Neural cell (in vitro differentiated cells): Measurements from ENCODE around the gene FRMD1. TPM values are rescaled to one million over a fixed set of nuclear protein-coding genes. Genes with fewer than 3 reads are reported as not detected.

Source experiments
- H2AFZ ChIP-seq: fragments of 200-600, 300-800 bp; sonication (generic), shearing (Covaris generic); 2 replicates; pipeline ENCODE4 v1.6.0; 2014; ENCODE audit warnings: low read depth, mild to moderate bottlenecking, antibody characterized with exemption, low read length, moderate library complexity
- H3F3A ChIP-seq: fragments of 200-600 bp; shearing (Covaris generic); 2 replicates; pipeline ENCODE4 v1.6.1; 2016; ENCODE audit warnings: mild to moderate bottlenecking, moderate library complexity, mixed read lengths, antibody characterized with exemption, low read length; ENCODE audit not compliant: insufficient read depth, poor library complexity, severe bottlenecking
- H3K27ac ChIP-seq: fragments of 200-600, 300-800 bp; sonication (generic), shearing (Covaris generic); 2 replicates; pipeline ENCODE4 v1.5.1; 2014; ENCODE audit warnings: mild to moderate bottlenecking, low read length, moderate library complexity
- H3K27me3 ChIP-seq: fragments of 300-800, 200-600 bp; sonication (generic), shearing (Covaris generic); 2 replicates; pipeline ENCODE4 v1.6.0; 2014; ENCODE audit warnings: mild to moderate bottlenecking, low read depth, low read length, moderate library complexity; ENCODE audit not compliant: insufficient read depth
- H3K36me3 ChIP-seq: fragments of 300-800, 200-600 bp; sonication (generic), shearing (Covaris generic); 2 replicates; pipeline ENCODE4 v1.5.1; 2014; ENCODE audit warnings: mild to moderate bottlenecking, antibody characterized with exemption, low read length, moderate library complexity; ENCODE audit not compliant: insufficient read depth
- H3K4me2 ChIP-seq: fragments of 300-800, 200-600 bp; sonication (generic), shearing (Covaris generic); 2 replicates; pipeline ENCODE4 v1.6.0; 2014; ENCODE audit warnings: mild to moderate bottlenecking, low read length
- H3K4me3 ChIP-seq: fragments of 300-800, 200-600 bp; sonication (generic), shearing (Covaris generic); 2 replicates; pipeline ENCODE4 v1.5.1; 2014; ENCODE audit warnings: mild to moderate bottlenecking, low read length, moderate library complexity
- H3K79me2 ChIP-seq: fragments of 200-600 bp; shearing (Covaris generic); replicated peaks from 2 replicates; pipeline ENCODE4 v1.6.0; 2014; ENCODE audit warnings: mild to moderate bottlenecking, low read length, moderate library complexity; ENCODE audit not compliant: insufficient read depth
- H3K9ac ChIP-seq: fragments of 300-800, 200-600 bp; sonication (generic), shearing (Covaris generic); 2 replicates; pipeline ENCODE4 v1.6.1; 2016; ENCODE audit warnings: mild to moderate bottlenecking, low read length, mixed read lengths
- H3K9me2 ChIP-seq: fragments of 200-600 bp; shearing (Covaris generic); 2 replicates; pipeline ENCODE4 v1.6.1; 2016; ENCODE audit warnings: mild to moderate bottlenecking, low read length, mixed read lengths; ENCODE audit not compliant: insufficient read depth
- H3K9me3 ChIP-seq: fragments of 200-600, 300-800 bp; sonication (generic), shearing (Covaris generic); 2 replicates; pipeline ENCODE4 v1.6.1; 2016; ENCODE audit warnings: mild to moderate bottlenecking, mixed run types, low read length, moderate library complexity, mixed read lengths
- H4K20me1 ChIP-seq: fragments of 200-600 bp; shearing (Covaris generic); 2 replicates; pipeline ENCODE4 v1.6.1; 2016; ENCODE audit warnings: mild to moderate bottlenecking, mixed run types; ENCODE audit not compliant: insufficient read depth
- EP300 ChIP-seq: fragments of 450-650 bp; conservative IDR thresholded peaks from 2 replicates; pipeline ENCODE4 v1.6.1; 2014; ENCODE audit warnings: antibody characterized with exemption, mild to moderate bottlenecking, moderate library complexity; ENCODE audit not compliant: poor library complexity, severe bottlenecking
- EZH2 ChIP-seq: fragments of 200-600, 300-800 bp; shearing (Covaris generic), sonication (generic); IDR thresholded peaks from 2 replicates; pipeline ENCODE4 v1.6.1; 2014; ENCODE audit warnings: antibody characterized with exemption, low read length, borderline replicate concordance, mild to moderate bottlenecking; ENCODE audit not compliant: insufficient read depth, poor library complexity, severe bottlenecking
- MXI1 ChIP-seq: fragments of 450-650 bp; conservative IDR thresholded peaks from 2 replicates; pipeline ENCODE4 v1.6.1; 2014; ENCODE audit warnings: antibody characterized with exemption, mild to moderate bottlenecking; ENCODE audit not compliant: poor library complexity, severe bottlenecking
- POLR2AphosphoS5 ChIP-seq: IDR thresholded peaks from 2 replicates; pipeline ENCODE4 v1.6.1; 2012
- RAD21 ChIP-seq: fragments of 450-650 bp; conservative IDR thresholded peaks from 2 replicates; pipeline ENCODE4 v1.6.1; 2014; ENCODE audit warnings: antibody characterized with exemption, mild to moderate bottlenecking, moderate library complexity
- SMC3 ChIP-seq: fragments of 450-650 bp; conservative IDR thresholded peaks from 2 replicates; pipeline ENCODE4 v1.6.1; 2014; ENCODE audit warnings: antibody characterized with exemption, mild to moderate bottlenecking, moderate library complexity; ENCODE audit not compliant: poor library complexity
- TAF1 ChIP-seq: IDR thresholded peaks from 2 replicates; pipeline ENCODE4 v1.6.1; 2012; ENCODE audit warnings: low read depth
- polyA plus RNA-seq: library from polyadenylated mRNA; depleted of rRNA; stranded (reverse); fragments of >200 nt; gene quantifications from 2 replicates; pipeline ENCODE4 v1.2.3, GENCODE V29; 2014
- TF ChIP-seq, protein P1 (sequence below): IDR thresholded peaks from 2 replicates; pipeline ENCODE4 v1.6.1; 2012; ENCODE audit warnings: borderline replicate concordance
- TF ChIP-seq, protein P2 (sequence below): fragments of 450-650 bp; IDR thresholded peaks from 2 replicates; pipeline ENCODE4 v1.5.1; 2014; ENCODE audit warnings: antibody characterized with exemption, mild to moderate bottlenecking, moderate library complexity; ENCODE audit not compliant: poor library complexity, severe bottlenecking

Gene FRMD1
- polyA plus RNA-seq, 1 donor from 2014 or later, result not detected

DNA sequence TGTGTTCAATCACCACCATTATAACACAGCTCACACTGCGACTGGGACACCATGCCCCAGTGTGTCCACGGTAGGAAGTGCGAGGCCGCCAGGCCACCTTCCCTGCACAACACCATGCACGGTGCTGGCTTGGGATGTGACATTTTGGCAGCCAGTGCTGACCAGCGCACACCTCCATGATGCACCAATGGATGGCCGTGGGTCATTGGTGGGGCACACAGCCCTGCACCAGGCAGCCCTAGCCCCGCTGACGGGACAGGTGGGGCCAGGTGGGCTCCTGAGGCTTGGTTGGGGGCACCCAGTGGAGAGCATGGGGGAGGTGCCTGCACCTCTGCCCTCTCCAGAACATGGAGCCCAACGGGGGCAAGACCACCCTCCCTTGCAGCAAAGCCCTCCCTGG lies 18.2 kb upstream of the FRMD1 start:
- Histone ChIP-seq H3K9me3 (no peaks in the 10 kb centered on the region), H3K9me2 (no peaks in the 10 kb centered on the region), H2AFZ (no peak overlapping the region), H3F3A (no peaks in the 10 kb centered on the region), H3K27me3 (peaks cover 12% of the 10 kb centered on the region), H4K20me1 (no peaks in the 10 kb centered on the region), H3K4me2 (no peak overlapping the region), H3K27ac (no peak overlapping the region), H3K36me3 (no peaks in the 10 kb centered on the region), H3K4me3 (no peak overlapping the region), H3K9ac (no peak overlapping the region), H3K79me2 (no peaks in the 10 kb centered on the region)
- TF ChIP-seq TAF1 (no peak), POLR2AphosphoS5 (no peak), SMC3 (no peak), EP300 (no peak), EZH2 (no peak), RAD21 (no peak), MXI1 (no peak)
- TF ChIP-seq, protein P1, sequence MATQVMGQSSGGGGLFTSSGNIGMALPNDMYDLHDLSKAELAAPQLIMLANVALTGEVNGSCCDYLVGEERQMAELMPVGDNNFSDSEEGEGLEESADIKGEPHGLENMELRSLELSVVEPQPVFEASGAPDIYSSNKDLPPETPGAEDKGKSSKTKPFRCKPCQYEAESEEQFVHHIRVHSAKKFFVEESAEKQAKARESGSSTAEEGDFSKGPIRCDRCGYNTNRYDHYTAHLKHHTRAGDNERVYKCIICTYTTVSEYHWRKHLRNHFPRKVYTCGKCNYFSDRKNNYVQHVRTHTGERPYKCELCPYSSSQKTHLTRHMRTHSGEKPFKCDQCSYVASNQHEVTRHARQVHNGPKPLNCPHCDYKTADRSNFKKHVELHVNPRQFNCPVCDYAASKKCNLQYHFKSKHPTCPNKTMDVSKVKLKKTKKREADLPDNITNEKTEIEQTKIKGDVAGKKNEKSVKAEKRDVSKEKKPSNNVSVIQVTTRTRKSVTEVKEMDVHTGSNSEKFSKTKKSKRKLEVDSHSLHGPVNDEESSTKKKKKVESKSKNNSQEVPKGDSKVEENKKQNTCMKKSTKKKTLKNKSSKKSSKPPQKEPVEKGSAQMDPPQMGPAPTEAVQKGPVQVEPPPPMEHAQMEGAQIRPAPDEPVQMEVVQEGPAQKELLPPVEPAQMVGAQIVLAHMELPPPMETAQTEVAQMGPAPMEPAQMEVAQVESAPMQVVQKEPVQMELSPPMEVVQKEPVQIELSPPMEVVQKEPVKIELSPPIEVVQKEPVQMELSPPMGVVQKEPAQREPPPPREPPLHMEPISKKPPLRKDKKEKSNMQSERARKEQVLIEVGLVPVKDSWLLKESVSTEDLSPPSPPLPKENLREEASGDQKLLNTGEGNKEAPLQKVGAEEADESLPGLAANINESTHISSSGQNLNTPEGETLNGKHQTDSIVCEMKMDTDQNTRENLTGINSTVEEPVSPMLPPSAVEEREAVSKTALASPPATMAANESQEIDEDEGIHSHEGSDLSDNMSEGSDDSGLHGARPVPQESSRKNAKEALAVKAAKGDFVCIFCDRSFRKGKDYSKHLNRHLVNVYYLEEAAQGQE, result no peak
- TF ChIP-seq, protein P2, sequence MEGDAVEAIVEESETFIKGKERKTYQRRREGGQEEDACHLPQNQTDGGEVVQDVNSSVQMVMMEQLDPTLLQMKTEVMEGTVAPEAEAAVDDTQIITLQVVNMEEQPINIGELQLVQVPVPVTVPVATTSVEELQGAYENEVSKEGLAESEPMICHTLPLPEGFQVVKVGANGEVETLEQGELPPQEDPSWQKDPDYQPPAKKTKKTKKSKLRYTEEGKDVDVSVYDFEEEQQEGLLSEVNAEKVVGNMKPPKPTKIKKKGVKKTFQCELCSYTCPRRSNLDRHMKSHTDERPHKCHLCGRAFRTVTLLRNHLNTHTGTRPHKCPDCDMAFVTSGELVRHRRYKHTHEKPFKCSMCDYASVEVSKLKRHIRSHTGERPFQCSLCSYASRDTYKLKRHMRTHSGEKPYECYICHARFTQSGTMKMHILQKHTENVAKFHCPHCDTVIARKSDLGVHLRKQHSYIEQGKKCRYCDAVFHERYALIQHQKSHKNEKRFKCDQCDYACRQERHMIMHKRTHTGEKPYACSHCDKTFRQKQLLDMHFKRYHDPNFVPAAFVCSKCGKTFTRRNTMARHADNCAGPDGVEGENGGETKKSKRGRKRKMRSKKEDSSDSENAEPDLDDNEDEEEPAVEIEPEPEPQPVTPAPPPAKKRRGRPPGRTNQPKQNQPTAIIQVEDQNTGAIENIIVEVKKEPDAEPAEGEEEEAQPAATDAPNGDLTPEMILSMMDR, result no peak

DNA sequence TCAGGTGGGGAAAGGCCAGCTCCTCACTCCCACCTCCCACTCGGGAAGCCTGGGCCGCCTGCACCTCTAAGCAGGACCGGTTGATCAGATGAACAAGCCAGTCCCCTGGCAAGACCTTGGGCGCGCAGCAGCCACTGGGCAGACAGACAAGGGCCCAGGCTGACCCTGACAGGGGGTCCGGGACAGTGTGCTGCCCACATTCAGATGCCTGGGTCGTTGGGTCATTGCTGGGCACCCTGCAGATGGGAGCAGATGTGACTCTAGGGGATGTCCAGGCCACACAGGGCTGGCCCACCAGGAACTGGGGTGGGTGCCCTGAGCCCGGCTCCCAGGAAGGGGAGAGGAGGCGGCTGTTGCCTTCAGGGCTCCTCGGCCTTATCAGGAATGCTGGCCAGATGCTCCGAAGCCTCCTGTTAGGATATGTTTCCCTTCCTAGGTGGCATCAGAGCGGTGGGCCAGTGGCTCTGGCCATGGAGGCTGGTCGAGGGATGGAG lies 17.3 kb upstream of the FRMD1 start:
- H3K9me3 ChIP-seq, result no peaks in the 10 kb centered on the region
- no peaks in the 10 kb centered on the region for H3K9me2 ChIP-seq
- no peaks in the 10 kb centered on the region for H3F3A ChIP-seq
- H3K27me3 ChIP-seq, result peaks cover 3% of the 10 kb centered on the region
- no peak overlapping the region for H2AFZ ChIP-seq
- no peak for TF ChIP-seq TAF1
- TF ChIP-seq, protein P2, result no peak
- TF ChIP-seq RAD21, result no peak
- no peak for TF ChIP-seq EZH2
- no peak for TF ChIP-seq MXI1
- no peak for TF ChIP-seq POLR2AphosphoS5
- no peak for TF ChIP-seq SMC3
- TF ChIP-seq EP300, result no peak
- TF ChIP-seq, protein P1, result no peak
- H3K9ac ChIP-seq, result no peak overlapping the region
- no peak overlapping the region for H3K4me2 ChIP-seq
- H3K27ac ChIP-seq, result no peak overlapping the region
- no peaks in the 10 kb centered on the region for H4K20me1 ChIP-seq
- H3K4me3 ChIP-seq, result no peak overlapping the region
- no peaks in the 10 kb centered on the region for H3K79me2 ChIP-seq
- no peaks in the 10 kb centered on the region for H3K36me3 ChIP-seq
